ENCODE data around the gene CLDN22. TPM values are rescaled to one million over a fixed set of nuclear protein-coding genes. Genes with fewer than 3 reads are reported as not detected.

CLDN22 gene
- total and polyA plus RNA-seq, 9 of the 15 experiments (the other 6 are each of a cell fraction or from before 2014, with no cell fraction given), result 0.21 TPM; not detected in 8

- WGBS (ENCODE audit: insufficient coverage, low coverage, missing lambda C conversion rate), result 64% methylated on average over 2 of the region's 2 CpGs
- ATAC-seq (no peak), FAIRE-seq (no peak), DNase-seq (ENCODE audit: extremely low read depth in 1 of 4, low spot score in 3 of 4) (no peak)
- no peak overlapping the region for H2AFZ ChIP-seq (ENCODE audit: low read depth, low read length)
- H3K36me3 ChIP-seq (ENCODE audit: control insufficient read depth, insufficient read depth, low read length), result no peaks in the 10 kb centered on the region
- H3K9me3 ChIP-seq (replicated peaks; ENCODE audit: control insufficient read depth, insufficient read depth, low read depth, low read length), result peaks cover under 1% of the 10 kb centered on the region; the same call in 1 of the 2 replicates
- no peak for TF ChIP-seq MAZ (CRISPR knock-in tag; conservative IDR thresholded peaks at IDR 0.05 in 1 of 2, IDR thresholded peaks at IDR 0.05 in 1 of 2)
- TF ChIP-seq ZNF584 (CRISPR knock-in tag; IDR thresholded peaks at IDR 0.05; ENCODE audit: low read depth), result no peak
- TF ChIP-seq TEAD2 (tag; IDR thresholded peaks at IDR 0.05), result no peak
- no peak for TF ChIP-seq XRCC4 (IDR thresholded peaks at IDR 0.05; ENCODE audit: extremely low read depth, insufficient read depth, insufficient read length)
- TF ChIP-seq GTF2B (IDR thresholded peaks at IDR 0.05; ENCODE audit: extremely low read depth, insufficient read length), result no peak
- no peak for TF ChIP-seq IRF2 (CRISPR knock-in tag; IDR thresholded peaks at IDR 0.05)
- TF ChIP-seq ZNF77 (CRISPR knock-in tag; IDR thresholded peaks at IDR 0.05), result no peak
- TF ChIP-seq NKRF (IDR thresholded peaks at IDR 0.05; ENCODE audit: borderline replicate concordance), result no peak
- TF ChIP-seq PHF20 (IDR thresholded peaks at IDR 0.05; ENCODE audit: partially characterized antibody), result no peak
- TF ChIP-seq CC2D1A (IDR thresholded peaks at IDR 0.05), result no peak
- TF ChIP-seq HMG20B (CRISPR knock-in tag; IDR thresholded peaks at IDR 0.05), result no peak
- TF ChIP-seq ZNF431 (CRISPR knock-in tag; IDR thresholded peaks at IDR 0.05), result no peak
- TF ChIP-seq BDP1 (IDR thresholded peaks at IDR 0.05; ENCODE audit: insufficient read depth, insufficient read length), result no peak
- no peak for TF ChIP-seq FOSL1 (tag; conservative IDR thresholded peaks at IDR 0.05)
- TF ChIP-seq EZH2 (IDR thresholded peaks at IDR 0.05; ENCODE audit: borderline replicate concordance, low read depth, low read length), result no peak
- TF ChIP-seq POLR3A (IDR thresholded peaks at IDR 0.05; ENCODE audit: borderline replicate concordance, extremely low read depth, insufficient read depth, insufficient read length), result no peak
- no peak for TF ChIP-seq RCOR1 (IDR thresholded peaks at IDR 0.05; ENCODE audit: borderline replicate concordance in 1 of 2, low read depth in 2 of 2, low read length in 2 of 2)
- no peak for TF ChIP-seq ZNF511 (CRISPR knock-in tag; IDR thresholded peaks at IDR 0.05)
- no peak for TF ChIP-seq SMARCC2 (IDR thresholded peaks at IDR 0.05; ENCODE audit: low read depth)
- no TSS peak for BruUV-seq (replicated peaks)
- H3K4me1 ChIP-seq (replicated peaks in 1 of 2; ENCODE audit: control insufficient read depth in 2 of 2, insufficient read depth in 2 of 2, low read length in 2 of 2), result no peaks in the 10 kb centered on the region
- no peak overlapping the region for H3K27ac ChIP-seq (ENCODE audit: extremely low read depth, low read depth, low read length)
- ChIA-PET CTCF (ENCODE audit: low intra/inter-chr PET ratio) (no interaction called here), POLR2A (interaction anchor here (0.9 kb wide), 1 partner anchor 18 kb away, joined by 3 read pairs; no protein-coding TSS in a partner anchor)
- H3K9me1 ChIP-seq (ENCODE audit: control insufficient read depth, insufficient read depth, low read length), result no peaks in the 10 kb centered on the region
- no peak overlapping the region for H3K4me3 ChIP-seq
- in situ Hi-C loops (cut with MboI) (no loop called here), intact Hi-C loops (cut with micrococcal nuclease) (no loop called here)
- no peak overlapping the region for H3K9ac ChIP-seq (ENCODE audit: insufficient read depth in 1 of 2, low read depth in 2 of 2, low read length in 2 of 2)
- H4K20me1 ChIP-seq (replicated peaks; ENCODE audit: control insufficient read depth, insufficient read depth, low read length), result no peaks in the 10 kb centered on the region
- H3K4me2 ChIP-seq (ENCODE audit: insufficient read depth, low read length), result no peak overlapping the region
- no peaks in the 10 kb centered on the region for H3K79me2 ChIP-seq (ENCODE audit: control insufficient read depth, insufficient read depth, low read length)
- no peaks in the 10 kb centered on the region for H3K27me3 ChIP-seq (ENCODE audit: control insufficient read depth in 2 of 2, insufficient read depth in 2 of 2, low read length in 2 of 2)
Measured at GRCh38 chr4:183321079-183321478, 1.0 kb upstream of the CLDN22 start.

Measured in K562 (cell line).